B cell (primary cell): ENCODE data around the gene LRRC15. TPM values are rescaled to one million over a fixed set of nuclear protein-coding genes. Genes with fewer than 3 reads are reported as not detected.

Source experiments
- ATAC-seq: fragments of 200-7000 bp; cut with Tn5 transposase; one replicate; pipeline ENCODE4 v1.10.0; 2021; ENCODE audit warnings: low read depth, mild to moderate bottlenecking, moderate number of reproducible peaks, moderate library complexity
- CTCF ChIA-PET: fragments of 350-600 bp; sonication (Branson Sonifier 250); formaldehyde crosslinking; loops from one replicate; lab custom pipeline; 2021; ENCODE audit warnings: antibody characterized with exemption, inconsistent platforms; lab: Charles Lee
- POLR2A ChIA-PET: fragments of 350-600 bp; sonication (Branson Sonifier 250); formaldehyde crosslinking; loops from one replicate; lab custom pipeline; 2021; ENCODE audit warnings: antibody characterized with exemption; lab: Charles Lee
- DNase-seq: peaks from one replicate; pipeline ENCODE4 v3.0.0; 2013
- H2AFZ ChIP-seq: 2 replicates; pipeline ENCODE4 v1.6.1; 2012; ENCODE audit warnings: mild to moderate bottlenecking, low read depth, low read length; ENCODE audit not compliant: insufficient read depth, poor library complexity, severe bottlenecking
- H3K27ac ChIP-seq, 2 donors: 1 replicate in 1 of 2; 2 replicates in 1 of 2; pipeline ENCODE4 v1.5.1; 2012 to 2013; ENCODE audit warnings: low read length in 2 of 2, mild to moderate bottlenecking in 2 of 2, moderate library complexity in 1 of 2
- H3K27me3 ChIP-seq, 4 experiments: fragments of 200-600 bp in 1 of 4; sonication (generic) in 1 of 4; replicated peaks in 1 of 4; 1 replicate in 2 of 4; 2 replicates in 2 of 4; pipeline versions ENCODE4 v1.6.1 to v1.7.0; 2013 to 2016; ENCODE audit warnings: low read length in 3 of 4, mild to moderate bottlenecking in 2 of 4, mixed read lengths in 1 of 4, moderate library complexity in 1 of 4; ENCODE audit not compliant: insufficient read depth in 4 of 4, control insufficient read depth in 3 of 4; ENCODE audit errors: control extremely low read depth in 1 of 4
- H3K36me3 ChIP-seq, 2 experiments: replicated peaks in 1 of 2; 1 replicate in 1 of 2; 2 replicates in 1 of 2; pipeline versions ENCODE4 v1.6.1 to v1.7.1; 2013; ENCODE audit warnings: low read length in 1 of 2; ENCODE audit not compliant: insufficient read depth in 2 of 2, control insufficient read depth in 1 of 2; ENCODE audit errors: control extremely low read depth in 1 of 2, extremely low read depth in 1 of 2
- H3K4me1 ChIP-seq, 2 donors: fragments of 200-600 bp in 1 of 2; sonication (generic) in 1 of 2; 1 replicate in 1 of 2; 2 replicates in 1 of 2; pipeline versions ENCODE4 v1.5.1 to v1.6.1; 2013 to 2017; ENCODE audit warnings: low read length in 2 of 2; ENCODE audit not compliant: control insufficient read depth in 2 of 2, insufficient read depth in 2 of 2
- H3K4me2 ChIP-seq: replicated peaks from 2 replicates; pipeline ENCODE3; 2012; ENCODE audit warnings: mild to moderate bottlenecking, low read depth, low read length; ENCODE audit not compliant: poor library complexity, severe bottlenecking
- H3K4me3 ChIP-seq, 5 experiments: fragments of 200-600 bp in 1 of 5; sonication (generic) in 1 of 5; 1 replicate in 3 of 5; 2 replicates in 2 of 5; pipeline versions ENCODE4 v1.5.1 to v1.7.0; 2011 to 2016; ENCODE audit warnings: low read length in 4 of 5, mild to moderate bottlenecking in 4 of 5, low read depth in 2 of 5, control low read depth in 1 of 5, moderate library complexity in 1 of 5; ENCODE audit not compliant: insufficient read depth in 1 of 5; ENCODE audit errors: control extremely low read depth in 1 of 5, extremely low read depth in 1 of 5
- H3K79me2 ChIP-seq: fragments of 200-600 bp; sonication (generic); one replicate; pipeline ENCODE4 v1.6.0; 2016; ENCODE audit warnings: low read length; ENCODE audit not compliant: control insufficient read depth, insufficient read depth
- H3K9ac ChIP-seq: fragments of 200-600 bp; sonication (generic); 2 replicates; pipeline ENCODE4 v1.6.1; 2017; ENCODE audit warnings: mild to moderate bottlenecking, low read length, moderate library complexity
- H3K9me3 ChIP-seq, 3 donors: one replicate each; pipeline versions ENCODE4 v1.6.1 to v1.7.1; 2013; ENCODE audit warnings: low read length in 2 of 3; ENCODE audit not compliant: control insufficient read depth in 2 of 3, insufficient read depth in 1 of 3; ENCODE audit errors: control extremely low read depth in 1 of 3
- H4K20me1 ChIP-seq: 2 replicates; pipeline ENCODE4 v1.6.0; 2012; ENCODE audit warnings: mild to moderate bottlenecking, low read length; ENCODE audit not compliant: insufficient read depth, control insufficient read depth, poor library complexity, severe bottlenecking
- H3K27ac Mint-ChIP-seq: one replicate; pipeline ENCODE4 v1.8.0; 2021; ENCODE audit warnings: mixed read lengths
- H3K27me3 Mint-ChIP-seq: one replicate; pipeline ENCODE4 v1.8.0; 2021; ENCODE audit warnings: mixed read lengths
- H3K4me1 Mint-ChIP-seq: one replicate; pipeline ENCODE4 v1.8.0; 2021; ENCODE audit warnings: mixed read lengths
- H3K4me3 Mint-ChIP-seq: one replicate; pipeline ENCODE4 v1.8.0; 2021; ENCODE audit warnings: mixed read lengths
- H3K9me3 Mint-ChIP-seq: one replicate; pipeline ENCODE4 v1.8.0; 2022; ENCODE audit warnings: mixed read lengths; ENCODE audit not compliant: insufficient read depth
- EZH2 ChIP-seq: IDR thresholded peaks from 2 replicates; pipeline ENCODE4 v1.6.1; 2012; ENCODE audit warnings: borderline replicate concordance, low read depth, mild to moderate bottlenecking, moderate library complexity, low read length; ENCODE audit not compliant: insufficient read depth, poor library complexity, severe bottlenecking
- WGBS: methylation state at CpG from one replicate; pipeline ENCODE4 v1.1.5; 2013; ENCODE audit warnings: missing lambda C conversion rate; ENCODE audit not compliant: insufficient coverage; 5-methylcytosine and 5-hydroxymethylcytosine counted together
- intact Hi-C: fragments of 100-400 bp; cut with micrococcal nuclease; formaldehyde crosslinking; loops from one replicate; pipeline ENCODE4 v1.10.0; 2022
- polyA plus RNA-seq: library from polyadenylated mRNA; depleted of rRNA; stranded (reverse); fragments of >200 nt; gene quantifications from 2 replicates; pipeline ENCODE4 v1.2.3, GENCODE V29; 2012
- total RNA-seq, 2 donors: library from RNA; stranded (reverse); fragments of 120-200 nt in 1 of 2; gene quantifications; 1 replicate in 1 of 2; 2 replicates in 1 of 2; pipeline versions ENCODE4 v1.2.3 to v1.2.4, GENCODE V29; 2013 to 2022
- TF ChIP-seq, protein P1 (sequence below): fragments of 200-600 bp; IDR thresholded peaks from one replicate; pipeline ENCODE4 v1.8.0; 2022; ENCODE audit warnings: antibody characterized with exemption, mild to moderate bottlenecking

LRRC15 gene
- total and polyA plus RNA-seq, 2 donors (not counting 1 experiment from before 2014, with no cell fraction given), result not detected

- intact Hi-C loops, result loop anchor here (1.0 to 10.0 kb wide), 5 partner anchors 7 to 433 kb away; no protein-coding TSS in a partner anchor
- Histone ChIP-seq H3K36me3 (no peaks in the 10 kb centered on the region), H4K20me1 (peaks cover 5% of the 10 kb centered on the region), H3K4me3 (peak overlapping the region in 1 of 5 experiments; percentile 57), H3K79me2 (no peaks in the 10 kb centered on the region), H3K4me2 (peak overlapping the region; percentile 92), H3K9me3 (peaks cover 0 to 17% (median 6%) of the 10 kb centered on the region in 3 donors), H2AFZ (no peak overlapping the region), H3K27ac (peak overlapping the region in 1 of 2 donors; percentile 98), H3K4me1 (peaks cover 54 to 68% of the 10 kb centered on the region in 2 donors), H3K27me3 (peaks cover 0 to 15% (median 2%) of the 10 kb centered on the region in 4 experiments), H3K9ac (peak overlapping the region; percentile 51)
- ChIA-PET POLR2A (interaction anchor here (0.9 to 1.5 kb wide), 4 partner anchors 8 to 206 kb away, joined by 3 to 13 read pairs (median 4); partner anchors contain the start of gene HES1), CTCF (interaction anchor here (0.7 to 4.1 kb wide), 5 partner anchors 9 to 642 kb away, joined by 3 to 47 read pairs (median 9); partner anchors contain the start of gene HES1)
- TF ChIP-seq EZH2, result no peak
- TF ChIP-seq, protein P1, sequence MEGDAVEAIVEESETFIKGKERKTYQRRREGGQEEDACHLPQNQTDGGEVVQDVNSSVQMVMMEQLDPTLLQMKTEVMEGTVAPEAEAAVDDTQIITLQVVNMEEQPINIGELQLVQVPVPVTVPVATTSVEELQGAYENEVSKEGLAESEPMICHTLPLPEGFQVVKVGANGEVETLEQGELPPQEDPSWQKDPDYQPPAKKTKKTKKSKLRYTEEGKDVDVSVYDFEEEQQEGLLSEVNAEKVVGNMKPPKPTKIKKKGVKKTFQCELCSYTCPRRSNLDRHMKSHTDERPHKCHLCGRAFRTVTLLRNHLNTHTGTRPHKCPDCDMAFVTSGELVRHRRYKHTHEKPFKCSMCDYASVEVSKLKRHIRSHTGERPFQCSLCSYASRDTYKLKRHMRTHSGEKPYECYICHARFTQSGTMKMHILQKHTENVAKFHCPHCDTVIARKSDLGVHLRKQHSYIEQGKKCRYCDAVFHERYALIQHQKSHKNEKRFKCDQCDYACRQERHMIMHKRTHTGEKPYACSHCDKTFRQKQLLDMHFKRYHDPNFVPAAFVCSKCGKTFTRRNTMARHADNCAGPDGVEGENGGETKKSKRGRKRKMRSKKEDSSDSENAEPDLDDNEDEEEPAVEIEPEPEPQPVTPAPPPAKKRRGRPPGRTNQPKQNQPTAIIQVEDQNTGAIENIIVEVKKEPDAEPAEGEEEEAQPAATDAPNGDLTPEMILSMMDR, result no peak
- H3K27me3 Mint-ChIP-seq, result peaks cover 17% of the 10 kb centered on the region
- H3K27ac Mint-ChIP-seq, result peak overlapping the region; percentile 91
- peak overlapping the region; percentile 71 for H3K4me3 Mint-ChIP-seq
- ATAC-seq (no peak), DNase-seq (no peak)
- WGBS, result 73% methylated on average over 2 of the region's 8 CpGs
- no peaks in the 10 kb centered on the region for H3K9me3 Mint-ChIP-seq
- H3K4me1 Mint-ChIP-seq, result peaks cover 59% of the 10 kb centered on the region
These were observed 61.7 kb downstream of the LRRC15 start for GRCh38 chr3:194307849-194308248.
